Right ventricle myocardium superior (tissue), 1 donor: Measurements from ENCODE around the gene ALX4. TPM values are rescaled to one million over a fixed set of nuclear protein-coding genes. Genes with fewer than 3 reads are reported as not detected.

Experiments
- ATAC-seq: fragments of 200-7000 bp; cut with Tn5 transposase; one replicate; pipeline ENCODE4 v1.9.1; 2020; ENCODE audit warnings: mild to moderate bottlenecking; ENCODE audit not compliant: poor library complexity
- DNase-seq: peaks from one replicate; pipeline ENCODE4 v3.0.0-alpha.2; 2020
- intact Hi-C: fragments of 100-400 bp; cut with DNase I; formaldehyde crosslinking; loops from one replicate; pipeline ENCODE4 v1.11.2; 2022
- total RNA-seq: library from RNA; stranded (reverse); fragmentation: NEBNext Ultra II Directional; extraction: Animal tissue kit (Norgen Biotek cat#: 25700); gene quantifications from one replicate; pipeline ENCODE4 v1.2.1, GENCODE V29; 2021
- donor health status: DM: no; HTN: yes; CAD: no; lungs with severe emphysema.

Gene ALX4
- total RNA-seq, 1 donor from 2014 or later, result 0.03 TPM

- intact Hi-C loops, result no loop called here
- no peak for ATAC-seq
Observed at GRCh38 chr11:44306052-44306917, 3.7 kb downstream of the ALX4 start.

DNA sequence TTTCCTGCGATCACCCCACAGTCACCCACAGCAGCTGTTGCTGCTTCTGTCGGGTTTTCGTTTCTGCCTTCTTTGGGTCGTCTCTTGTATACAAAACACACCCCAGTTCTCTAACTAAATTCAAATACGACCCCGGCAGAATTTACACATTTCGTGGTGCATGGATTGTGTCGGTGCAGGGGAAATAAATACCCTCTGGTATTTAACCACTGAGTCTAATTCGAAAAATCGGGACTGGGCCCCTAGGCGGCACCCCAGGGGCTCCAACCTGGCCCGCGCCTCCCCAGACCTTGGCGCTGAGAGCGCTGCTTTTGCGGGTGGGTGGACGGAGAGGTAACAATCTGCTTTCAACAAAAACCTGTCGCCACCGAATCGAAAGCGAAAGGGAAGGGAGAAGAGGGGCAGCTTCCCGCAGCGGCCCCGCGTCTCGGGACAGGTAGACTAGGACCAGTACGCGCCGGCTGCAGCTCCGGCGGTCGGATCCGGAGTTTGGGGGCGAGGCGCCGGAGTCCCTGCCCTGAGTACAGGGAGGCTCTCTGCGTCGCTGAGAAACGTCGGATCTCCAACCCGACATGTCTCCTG, 4.4 kb downstream of the ALX4 start:
- no peak for ATAC-seq
- DNase-seq, result no peak
- intact Hi-C loops, result no loop called here

More at GRCh38 chr11:44306052-44306917, 3.7 kb downstream of the ALX4 start:
- DNase-seq, result no peak

DNA sequence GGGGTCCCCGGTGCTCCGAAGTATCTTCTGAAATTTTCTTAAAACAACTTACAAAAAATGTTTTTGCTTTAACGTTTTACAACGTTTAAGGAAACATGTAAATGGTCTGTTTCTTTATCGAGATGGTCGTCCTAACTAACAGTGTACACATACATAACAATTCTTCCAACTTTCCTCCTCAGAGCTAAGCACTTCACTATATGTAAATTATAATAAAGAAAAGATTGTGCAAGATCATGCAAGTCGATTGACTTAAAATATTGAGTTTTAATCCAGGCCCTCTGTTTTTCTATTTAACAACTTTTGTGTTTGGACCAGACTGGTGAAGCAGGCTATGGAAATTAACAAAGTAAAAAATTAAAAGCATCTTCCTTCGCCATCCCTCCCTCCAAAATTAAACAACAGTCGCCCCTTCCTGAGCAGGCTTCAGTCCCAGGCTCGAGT, 4.9 kb downstream of the ALX4 start:
- ATAC-seq, result no peak
- no peak for DNase-seq
- intact Hi-C loops, result no loop called here

- ATAC-seq (no peak), DNase-seq (no peak)
- intact Hi-C loops, result no loop called here
Observed at GRCh38 chr11:44304091-44305025, 5.6 kb downstream of the ALX4 start.

DNA sequence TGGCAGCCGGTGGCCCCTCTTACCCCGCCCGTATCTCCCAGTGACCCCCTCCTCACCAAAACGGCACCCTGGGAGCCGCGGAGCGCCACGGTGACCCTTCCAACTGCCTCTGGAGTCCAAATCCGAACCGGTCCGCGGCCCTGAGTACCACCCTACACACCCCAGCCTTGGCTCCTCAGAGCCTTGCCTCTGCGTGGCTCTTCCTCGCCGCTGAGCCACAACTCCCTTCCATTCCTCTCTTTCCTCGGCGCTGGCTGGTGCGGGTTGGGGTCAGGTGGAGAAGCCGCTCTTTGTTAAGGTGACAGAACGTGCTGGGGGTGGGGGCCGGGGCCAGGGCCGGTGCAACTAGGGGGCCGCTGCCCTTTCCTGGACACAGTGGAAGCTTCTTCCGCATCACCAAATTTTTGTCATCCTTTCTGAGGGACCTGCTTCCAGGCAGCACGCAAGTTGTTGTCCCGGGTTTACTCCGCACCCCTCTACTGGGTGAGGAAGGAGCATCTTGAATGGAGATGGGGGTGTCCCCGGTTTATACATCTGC, 6.5 kb downstream of the ALX4 start:
- no peak for ATAC-seq
- intact Hi-C loops, result no loop called here
- DNase-seq, result no peak

DNA sequence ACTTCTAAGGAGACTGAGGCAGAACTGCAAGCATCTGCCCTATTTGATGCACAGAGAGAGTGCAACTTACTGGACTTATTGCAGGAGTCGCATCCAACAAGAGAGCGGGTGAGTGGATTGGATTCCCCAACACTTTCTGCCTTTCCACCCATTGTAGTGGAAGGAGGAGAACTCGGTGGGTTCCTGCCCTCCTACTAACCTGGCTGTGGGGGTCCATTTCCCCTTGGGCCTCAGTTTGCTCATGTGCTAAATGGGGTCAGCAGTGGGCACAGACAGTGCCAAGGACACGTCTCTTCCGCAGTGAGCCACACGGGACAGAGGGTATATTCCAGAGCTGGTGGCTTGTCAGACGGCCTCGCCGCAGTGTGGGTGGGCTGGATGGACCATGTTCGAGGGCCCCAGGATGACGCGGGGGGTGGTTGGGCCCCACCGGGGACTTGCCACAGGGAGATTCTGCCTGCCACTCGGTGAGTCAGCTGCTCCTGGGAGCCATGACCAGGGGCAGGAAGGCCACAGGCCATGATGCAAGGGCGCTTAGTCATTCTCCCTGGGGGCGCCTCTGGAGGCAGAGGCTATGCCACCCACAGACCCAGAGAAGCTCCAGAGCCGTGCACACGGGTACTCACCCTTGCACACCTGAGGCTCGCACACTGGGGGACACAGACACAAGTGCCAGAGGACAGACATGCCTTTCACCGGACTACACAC, 8.2 kb downstream of the ALX4 start:
- DNase-seq, result no peak
- no peak for ATAC-seq
- intact Hi-C loops, result no loop called here

- intact Hi-C loops, result no loop called here
- DNase-seq (no peak), ATAC-seq (no peak)
Observed at GRCh38 chr11:44300844-44301563, 8.9 kb downstream of the ALX4 start.

- DNase-seq (no peak), ATAC-seq (no peak)
- intact Hi-C loops, result no loop called here
Observed at GRCh38 chr11:44298862-44299261, 11.1 kb downstream of the ALX4 start.

DNA sequence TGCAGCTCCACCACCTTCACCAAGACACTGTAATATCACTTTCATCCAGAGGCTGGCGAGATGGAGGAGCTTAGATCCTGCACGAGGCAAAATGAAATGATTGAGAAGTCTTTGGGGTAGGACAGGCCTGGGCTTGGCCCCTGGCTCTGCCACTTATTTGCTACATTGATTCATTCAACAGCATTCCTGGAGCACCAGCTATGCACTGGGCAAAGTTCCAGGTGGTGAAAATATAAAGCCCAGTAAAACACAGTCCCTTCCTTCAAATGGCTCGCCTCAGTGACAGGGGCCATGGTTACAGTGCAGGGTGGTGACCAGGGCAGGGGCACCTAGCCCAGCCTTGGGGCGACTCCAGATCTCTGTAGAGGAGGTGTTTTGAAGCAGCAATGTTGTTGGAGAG, 19.7 kb downstream of the ALX4 start:
- intact Hi-C loops, result no loop called here
- ATAC-seq (no peak), DNase-seq (no peak)

- DNase-seq, result no peak
- intact Hi-C loops, result no loop called here
- no peak for ATAC-seq
Observed at GRCh38 chr11:44288133-44288526, 21.8 kb downstream of the ALX4 start.

- intact Hi-C loops, result loop anchor here (2.0 kb wide), 1 partner anchor 252 kb away; no protein-coding TSS in a partner anchor
- no peak for ATAC-seq
- DNase-seq, result no peak
Observed at GRCh38 chr11:44286911-44287310, 23.0 kb downstream of the ALX4 start.

- ATAC-seq (peak; percentile 77), DNase-seq (no peak)
- intact Hi-C loops, result loop anchor here (2.0 kb wide), 1 partner anchor 252 kb away; no protein-coding TSS in a partner anchor
Observed at GRCh38 chr11:44286268-44286880, 23.6 kb downstream of the ALX4 start.

DNA sequence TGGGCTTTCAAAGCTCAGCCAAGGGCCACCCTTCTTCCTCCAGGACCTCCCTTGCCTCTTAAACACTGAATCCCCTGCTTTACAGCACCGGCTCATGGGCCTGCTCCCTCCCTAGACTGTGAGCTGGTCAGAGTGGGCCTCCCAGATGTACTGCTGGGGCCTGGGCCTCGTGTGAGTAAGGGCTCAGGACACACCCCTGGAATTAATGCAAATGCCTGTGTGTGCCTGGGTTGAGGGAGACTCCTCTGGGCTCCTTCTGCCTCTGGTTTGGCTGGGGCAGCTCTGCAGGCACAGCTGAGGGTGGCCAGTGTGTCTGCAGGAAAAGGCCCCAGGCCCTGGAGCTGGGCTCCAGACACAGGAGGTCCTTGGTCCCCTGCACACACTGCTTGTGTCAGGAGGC, 24.2 kb downstream of the ALX4 start:
- intact Hi-C loops, result loop anchor here (2.0 kb wide), 1 partner anchor 253 kb away; no protein-coding TSS in a partner anchor
- no peak for ATAC-seq
- no peak for DNase-seq

- intact Hi-C loops, result no loop called here
- DNase-seq (no peak), ATAC-seq (no peak)
Observed at GRCh38 chr11:44282620-44283019, 27.3 kb downstream of the ALX4 start.

DNA sequence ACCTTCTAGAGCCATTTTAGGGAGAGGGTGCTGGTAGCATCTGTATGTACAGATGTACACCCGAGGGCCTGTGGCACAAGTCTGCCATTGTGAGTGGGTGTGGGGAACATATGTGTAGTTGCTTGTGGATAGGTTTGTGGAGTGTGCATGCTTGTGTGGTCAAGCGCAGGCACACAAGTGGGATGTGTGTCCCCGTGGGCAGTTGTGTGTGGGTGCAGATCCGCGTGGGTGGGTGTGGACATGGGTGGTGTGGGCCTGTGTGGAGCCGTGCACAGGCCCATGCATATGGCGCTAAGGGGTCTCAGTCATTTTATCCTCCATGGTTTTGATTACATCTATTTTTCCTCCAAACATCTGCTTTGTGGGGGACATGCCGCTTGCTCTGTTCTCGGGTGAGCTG, 28.8 kb downstream of the ALX4 start:
- intact Hi-C loops, result no loop called here
- ATAC-seq, result no peak
- no peak for DNase-seq

DNA sequence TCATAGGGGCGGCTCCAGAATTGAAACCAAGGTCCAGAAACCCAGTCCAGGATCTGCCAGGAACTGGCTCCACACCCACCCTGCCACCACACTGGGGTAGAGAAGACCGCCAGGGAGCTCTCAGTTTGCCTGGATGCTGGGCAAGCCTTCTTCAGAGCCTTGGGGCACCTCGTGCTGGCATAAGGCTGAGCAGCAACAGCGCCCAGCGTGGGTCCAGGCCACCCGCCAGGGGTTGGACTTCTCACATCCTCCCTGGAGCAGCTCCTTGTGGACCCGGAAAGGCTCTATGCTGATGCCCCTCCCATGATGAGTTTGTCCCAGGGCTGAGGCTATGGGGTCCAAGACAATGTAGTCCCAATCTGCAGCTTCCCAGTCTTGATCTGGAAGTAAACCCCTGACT, 29.7 kb downstream of the ALX4 start:
- DNase-seq (no peak), ATAC-seq (no peak)
- intact Hi-C loops, result no loop called here

DNA sequence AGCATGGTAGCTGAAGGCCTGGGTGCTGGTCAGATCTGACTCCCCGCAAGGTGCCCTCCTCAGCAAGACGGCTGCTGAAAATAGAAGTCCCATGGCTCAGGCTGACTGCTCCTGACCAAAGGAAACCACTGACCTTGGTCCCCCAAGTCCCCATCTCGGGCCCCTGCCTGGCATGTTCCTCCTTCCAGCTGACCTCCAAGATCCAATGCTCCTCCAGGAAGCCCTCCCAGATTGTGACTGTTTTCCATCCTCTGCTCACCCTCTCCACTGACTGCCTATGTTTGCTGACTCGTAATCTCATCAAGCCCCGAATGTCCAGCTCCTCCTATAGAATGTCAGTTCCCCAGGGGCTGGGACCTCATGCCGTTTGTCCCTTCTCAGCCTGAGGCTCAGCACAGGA, 30.5 kb downstream of the ALX4 start:
- intact Hi-C loops, result no loop called here
- DNase-seq (no peak), ATAC-seq (no peak)
